Measurements from ENCODE around the gene PIWIL1. TPM values are rescaled to one million over a fixed set of nuclear protein-coding genes. Genes with fewer than 3 reads are reported as not detected.

PIWIL1 gene
- polyA plus RNA-seq, 4 donors = 0.22 to 1.2 (median 1.0) TPM

GRCh38 chr12:130335517-130336392 is 1.9 kb upstream of the PIWIL1 start:
- DNase-seq (ENCODE audit: low read depth in 4 of 4, low spot score in 2 of 4) = peak in 3 of 4 donors; percentile 34 to 71 (median 54)

- no peak for DNase-seq (ENCODE audit: low read depth in 4 of 4, low spot score in 2 of 4)
These were observed 782 bp upstream of the PIWIL1 start for GRCh38 chr12:130336723-130337487.

GRCh38 chr12:130338794-130339601 is 1.3 kb downstream of the PIWIL1 start:
- DNase-seq (ENCODE audit: low read depth in 4 of 4, low spot score in 2 of 4) = no peak

GRCh38 chr12:130339951-130340350 is 2.3 kb downstream of the PIWIL1 start:
- no peak for DNase-seq (ENCODE audit: low read depth in 4 of 4, low spot score in 2 of 4)

DNA sequence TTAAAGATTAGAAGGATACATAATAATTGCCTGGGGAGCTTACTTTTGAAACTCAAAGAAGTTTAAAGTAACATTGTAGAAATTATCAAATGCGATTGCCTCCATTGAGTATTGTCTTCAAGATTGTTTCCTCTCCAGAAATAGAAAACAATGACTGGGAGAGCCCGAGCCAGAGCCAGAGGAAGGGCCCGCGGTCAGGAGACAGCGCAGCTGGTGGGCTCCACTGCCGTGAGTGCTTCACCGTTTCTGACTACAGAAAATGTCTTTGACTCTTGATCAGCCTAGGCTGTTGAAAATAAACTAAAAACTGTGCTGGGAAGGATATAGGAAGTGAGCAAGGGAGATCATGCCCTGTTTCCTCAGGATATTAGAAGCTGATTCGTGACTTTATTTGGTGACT is 4.8 kb downstream of the PIWIL1 start:
- DNase-seq (ENCODE audit: low read depth in 4 of 4, low spot score in 2 of 4) = no peak

DNA sequence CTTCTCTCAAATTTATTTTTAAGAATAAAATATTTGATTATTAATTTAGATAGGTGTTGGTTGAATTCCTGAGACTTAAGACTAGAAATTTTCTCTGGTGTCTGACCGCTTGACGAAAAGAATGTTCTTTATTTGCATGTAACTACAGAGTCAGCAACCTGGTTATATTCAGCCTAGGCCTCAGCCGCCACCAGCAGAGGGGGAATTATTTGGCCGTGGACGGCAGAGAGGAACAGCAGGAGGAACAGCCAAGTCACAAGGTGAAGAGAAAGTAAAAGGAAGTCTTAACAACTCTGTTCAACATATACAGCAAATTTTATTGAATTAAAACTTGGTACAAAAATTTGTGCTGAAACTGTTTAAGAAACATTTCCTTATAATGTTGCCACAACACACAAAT is 5.2 kb downstream of the PIWIL1 start:
- no peak for DNase-seq (ENCODE audit: low read depth in 4 of 4, low spot score in 2 of 4)

GRCh38 chr12:130344529-130344928 is 6.8 kb downstream of the PIWIL1 start:
- DNase-seq (ENCODE audit: low read depth in 4 of 4, low spot score in 2 of 4) = no peak

- DNase-seq (ENCODE audit: low read depth in 4 of 4, low spot score in 2 of 4) = no peak
These were observed 7.6 kb downstream of the PIWIL1 start for GRCh38 chr12:130345292-130345691.

GRCh38 chr12:130347588-130347987 is 9.9 kb downstream of the PIWIL1 start:
- DNase-seq (ENCODE audit: low read depth in 4 of 4, low spot score in 2 of 4) = no peak

DNA sequence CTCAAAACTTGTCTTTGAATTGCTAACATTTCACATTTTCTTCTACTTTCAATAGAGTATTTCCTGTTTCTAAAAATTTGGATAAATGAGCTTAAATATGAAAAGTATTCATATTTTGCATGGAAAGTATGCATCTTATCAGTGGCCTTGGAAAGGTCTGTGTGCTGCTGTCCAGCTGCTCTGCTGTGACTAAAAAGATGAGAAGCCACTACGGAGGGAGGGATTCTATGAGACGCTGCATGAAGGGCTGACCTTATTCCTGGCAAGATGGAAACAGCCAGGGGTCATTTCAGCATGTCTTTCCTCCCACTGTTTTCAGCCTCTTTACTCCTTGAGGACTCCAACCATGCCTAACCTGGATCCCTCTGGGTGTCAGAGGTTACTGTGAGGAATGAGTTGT is 13.0 kb downstream of the PIWIL1 start:
- no peak for DNase-seq (ENCODE audit: low read depth in 4 of 4, low spot score in 2 of 4)

DNA sequence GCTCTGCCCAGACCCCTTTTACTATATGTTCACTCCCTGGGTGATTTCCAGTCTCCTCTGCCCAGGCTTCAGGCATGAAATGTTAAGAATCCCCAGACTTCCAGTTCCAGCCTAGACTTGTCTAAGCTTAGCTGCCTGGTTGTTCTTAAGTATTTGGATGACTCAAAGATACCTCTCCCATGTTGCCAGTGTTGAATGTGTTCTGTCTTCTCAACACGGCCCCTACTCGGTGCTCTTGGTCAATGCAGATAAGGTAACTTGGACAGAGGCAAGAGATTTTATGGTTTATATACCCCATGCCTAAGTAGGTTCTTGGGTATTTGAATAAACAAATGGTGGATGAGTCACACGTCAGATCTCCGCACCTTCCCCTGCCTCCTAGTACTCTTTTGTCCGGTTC is 13.6 kb downstream of the PIWIL1 start:
- no peak for DNase-seq (ENCODE audit: low read depth in 4 of 4, low spot score in 2 of 4)

GRCh38 chr12:130353081-130353480 is 15.4 kb downstream of the PIWIL1 start:
- DNase-seq (ENCODE audit: low read depth in 4 of 4, low spot score in 2 of 4) = no peak

GRCh38 chr12:130354407-130354806 is 16.7 kb downstream of the PIWIL1 start:
- DNase-seq (ENCODE audit: low read depth in 4 of 4, low spot score in 2 of 4) = no peak

DNA sequence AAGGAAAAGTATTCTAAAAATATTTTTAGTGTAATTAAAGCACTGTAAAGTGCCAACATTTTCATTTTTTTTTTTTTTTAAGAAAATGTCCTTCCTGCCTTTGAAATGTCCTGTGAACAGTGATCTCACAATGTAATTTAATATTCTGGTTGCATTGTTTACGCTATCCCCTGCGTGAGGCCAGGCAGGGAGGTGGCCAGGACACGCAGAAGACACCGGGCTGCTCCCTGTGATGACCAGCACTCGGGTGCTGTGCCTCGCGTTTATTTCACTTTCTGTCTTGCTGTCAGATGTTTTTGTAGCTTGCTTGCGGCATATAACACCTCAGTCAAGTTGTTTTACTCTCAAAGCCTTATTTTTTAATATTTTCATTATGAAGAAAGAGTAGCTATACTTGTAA is 18.5 kb downstream of the PIWIL1 start:
- DNase-seq (ENCODE audit: low read depth in 4 of 4, low spot score in 2 of 4) = no peak

DNA sequence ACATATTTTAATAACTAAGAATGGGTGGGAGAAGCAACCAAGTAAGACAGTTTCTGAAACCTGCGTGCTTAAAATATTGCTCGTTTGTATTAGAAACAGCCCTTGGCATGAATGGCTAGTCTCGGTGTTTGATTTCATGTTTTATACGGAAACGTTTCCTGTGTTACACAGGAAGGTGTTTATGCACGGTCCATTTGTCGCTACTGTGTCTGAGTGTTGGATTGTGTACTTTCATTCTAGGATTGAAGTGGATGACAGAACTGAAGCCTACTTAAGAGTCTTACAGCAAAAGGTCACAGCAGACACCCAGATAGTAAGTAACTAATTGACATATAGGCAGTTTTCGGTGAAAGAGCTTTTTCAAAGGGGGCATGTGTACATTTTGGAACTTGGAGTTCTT is 19.6 kb downstream of the PIWIL1 start:
- no peak for DNase-seq (ENCODE audit: low read depth in 4 of 4, low spot score in 2 of 4)

DNA sequence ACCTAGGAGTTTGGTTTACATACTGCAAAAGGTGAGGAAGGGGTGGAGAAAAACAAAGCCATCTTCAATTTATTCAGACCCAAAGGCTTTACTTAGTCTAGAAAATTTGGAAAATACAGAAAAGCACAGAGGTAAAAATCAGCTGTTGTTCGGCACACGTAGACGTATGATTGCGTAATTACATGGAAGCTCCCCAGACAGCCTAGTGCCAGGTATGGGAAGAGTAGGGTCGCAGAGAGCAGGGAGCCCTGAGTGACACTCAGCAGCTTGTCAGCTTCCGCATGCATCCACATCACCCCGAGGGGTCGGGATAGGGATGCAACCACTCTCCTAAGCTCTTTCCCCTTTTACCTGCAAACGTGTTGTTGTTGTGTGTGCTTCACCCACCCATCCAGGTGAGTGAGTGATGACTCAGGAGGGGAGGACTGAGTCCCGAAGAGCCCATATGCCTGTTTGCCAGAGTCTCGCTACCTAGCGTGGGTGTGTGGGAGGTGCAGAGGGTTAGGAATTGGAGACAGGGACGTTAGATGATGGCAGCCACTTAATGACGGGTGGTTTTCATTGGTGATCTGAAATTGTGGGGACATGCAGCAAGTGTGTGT is 20.1 kb downstream of the PIWIL1 start:
- no peak for DNase-seq (ENCODE audit: low read depth in 4 of 4, low spot score in 2 of 4)

GRCh38 chr12:130362060-130362459 is 24.4 kb downstream of the PIWIL1 start:
- no peak for DNase-seq (ENCODE audit: low read depth in 4 of 4, low spot score in 2 of 4)

- no peak for DNase-seq (ENCODE audit: low read depth in 4 of 4, low spot score in 2 of 4)
These were observed 26.9 kb downstream of the PIWIL1 start for GRCh38 chr12:130364578-130364977.

GRCh38 chr12:130366159-130366558 is 28.5 kb downstream of the PIWIL1 start:
- DNase-seq (ENCODE audit: low read depth in 4 of 4, low spot score in 2 of 4) = no peak

- no peak for DNase-seq (ENCODE audit: low read depth in 4 of 4, low spot score in 2 of 4)
These were observed 29.3 kb downstream of the PIWIL1 start for GRCh38 chr12:130367003-130367402.

- no peak for DNase-seq (ENCODE audit: low read depth in 4 of 4, low spot score in 2 of 4)
These were observed 29.8 kb downstream of the PIWIL1 start for GRCh38 chr12:130367523-130367922.
